Gastroesophageal sphincter (tissue), 4 donors: ENCODE results near the gene NDUFAF7. TPM values are rescaled to one million over a fixed set of nuclear protein-coding genes. Genes with fewer than 3 reads are reported as not detected.
"Not testable (repeated sequence)": the region's sequence is repeated elsewhere in the genome, so short reads cannot be mapped to it uniquely, and the experiment has no call there.

Source experiments
- ATAC-seq: fragments of 150-250 bp; one replicate; pipeline ENCODE4 v1.9.1; 2016; ENCODE audit warnings: mild to moderate bottlenecking, moderate library complexity
- H3K27ac ChIP-seq, 4 donors: fragments of 200-600 bp; sonication (generic) in 3 of 4; 1 replicate in 3 of 4; 2 replicates in 1 of 4; pipeline ENCODE4 v1.5.1; 2016 to 2019
- H3K27me3 ChIP-seq: fragments of 200-600 bp; sonication (generic); one replicate; pipeline ENCODE4 v1.5.1; 2019
- H3K36me3 ChIP-seq, 2 donors: fragments of 200-600 bp; sonication (generic); one replicate each; pipeline ENCODE4 v1.5.1; 2019; ENCODE audit warnings: control low read depth in 1 of 2
- H3K4me1 ChIP-seq, 3 donors: fragments of 200-600 bp; sonication (generic); 1 replicate in 2 of 3; 2 replicates in 1 of 3; pipeline ENCODE4 v1.5.1; 2016 to 2019; ENCODE audit warnings: control low read depth in 2 of 3
- H3K4me3 ChIP-seq, 2 donors: fragments of 200-600 bp; sonication (generic); one replicate each; pipeline ENCODE4 v1.5.1; 2019; ENCODE audit warnings: mild to moderate bottlenecking in 1 of 2, moderate library complexity in 1 of 2
- H3K9me3 ChIP-seq, 3 donors: fragments of 200-600 bp; sonication (generic); one replicate each; pipeline ENCODE4 v1.5.1; 2017 to 2019; ENCODE audit warnings: control low read depth in 2 of 3
- CTCF ChIP-seq, 4 experiments: fragments of 200-600 bp in 2 of 4; fragments of 450-650 bp in 2 of 4; sonication (generic) in 1 of 4; IDR thresholded peaks; one replicate each; pipeline ENCODE4 v1.5.1; 2017 to 2019; ENCODE audit warnings: antibody characterized with exemption in 4 of 4, mild to moderate bottlenecking in 2 of 4, moderate library complexity in 2 of 4
- EP300 ChIP-seq: sonication (generic); formaldehyde crosslinking; IDR thresholded peaks from one replicate; pipeline ENCODE4 v1.6.1; 2017; ENCODE audit warnings: antibody characterized with exemption, mild to moderate bottlenecking
- POLR2A ChIP-seq, 2 donors: fragments of 450-650 bp; IDR thresholded peaks; one replicate each; pipeline ENCODE4 v1.6.1; 2017; ENCODE audit warnings: antibody characterized with exemption in 2 of 2, mild to moderate bottlenecking in 2 of 2, moderate library complexity in 1 of 2
- POLR2AphosphoS5 ChIP-seq: sonication (generic); formaldehyde crosslinking; IDR thresholded peaks from one replicate; pipeline ENCODE4 v1.6.1; 2017; ENCODE audit warnings: antibody characterized with exemption
- WGBS, 2 donors: methylation state at CpG; one replicate each; pipeline ENCODE4 v1.1.5; 2018; ENCODE audit warnings: low coverage in 1 of 2; 5-methylcytosine and 5-hydroxymethylcytosine counted together
- total RNA-seq, 4 donors: library from RNA; depleted of rRNA; stranded (reverse); fragments of >200 nt; gene quantifications; one replicate each; pipeline ENCODE4 v1.1.0, GENCODE V29; 2016

NDUFAF7 gene
- total RNA-seq, 4 donors from 2014 or later = 18.1 to 23.2 (median 19.4) TPM

GRCh38 chr2:37291680-37292079 is 60.2 kb downstream of the NDUFAF7 start:
- WGBS, 2 donors = 72 to 100% methylated on average over 2 of the region's 2 CpGs
- H3K4me3 ChIP-seq = no peak overlapping the region
- no peak overlapping the region for H3K27ac ChIP-seq
- H3K36me3 ChIP-seq = peaks cover 0 to 55% of the 10 kb centered on the region in 2 donors
- peaks cover 0 to 5% (median 0%) of the 10 kb centered on the region in 3 donors for H3K4me1 ChIP-seq
- no peak for ATAC-seq
- no peaks in the 10 kb centered on the region for H3K27me3 ChIP-seq
- TF ChIP-seq POLR2AphosphoS5 (no peak), EP300 (no peak)
- no peaks in the 10 kb centered on the region for H3K9me3 ChIP-seq

- H3K4me1 ChIP-seq, H3K27me3 ChIP-seq, ATAC-seq, H3K27ac ChIP-seq, H3K4me3 ChIP-seq, H3K9me3 ChIP-seq: not testable (repeated sequence)
- WGBS, 2 donors = 91 to 92% methylated on average over 1 to 2 of the region's 2 CpGs
- H3K36me3 ChIP-seq = peaks cover 0 to 28% of the 10 kb centered on the region in 2 donors
Measured at GRCh38 chr2:37294858-37295257, 63.4 kb downstream of the NDUFAF7 start.

GRCh38 chr2:37295469-37296073 is 64.1 kb downstream of the NDUFAF7 start:
- no peak overlapping the region for H3K27ac ChIP-seq
- no peak for ATAC-seq
- H3K4me3 ChIP-seq = no peak overlapping the region
- H3K36me3 ChIP-seq = peaks cover 0 to 21% of the 10 kb centered on the region in 2 donors
- H3K9me3 ChIP-seq = no peaks in the 10 kb centered on the region
- TF ChIP-seq POLR2A (IDR thresholded peaks at IDR 0.05) = no peak
- no peak for TF ChIP-seq EP300
- TF ChIP-seq POLR2AphosphoS5 = no peak
- TF ChIP-seq CTCF (IDR thresholded peaks at IDR 0.05) = no peak
- H3K4me1 ChIP-seq = peaks cover 0 to 5% (median 0%) of the 10 kb centered on the region in 3 donors
- no peaks in the 10 kb centered on the region for H3K27me3 ChIP-seq
- 86 to 92% methylated on average over 1 of the region's 1 CpG for WGBS, 2 donors

GRCh38 chr2:37297632-37298031 is 66.2 kb downstream of the NDUFAF7 start:
- TF ChIP-seq CTCF (IDR thresholded peaks at IDR 0.05) = no peak
- TF ChIP-seq POLR2AphosphoS5 = no peak
- no peak for TF ChIP-seq POLR2A (IDR thresholded peaks at IDR 0.05)
- TF ChIP-seq EP300 = no peak
- no peak overlapping the region for H3K4me3 ChIP-seq
- no peak overlapping the region for H3K27ac ChIP-seq
- no peaks in the 10 kb centered on the region for H3K27me3 ChIP-seq
- peaks cover 0 to 4% of the 10 kb centered on the region in 2 donors for H3K36me3 ChIP-seq
- no peak for ATAC-seq
- no peaks in the 10 kb centered on the region for H3K9me3 ChIP-seq
- peaks cover 0 to 19% (median 0%) of the 10 kb centered on the region in 3 donors for H3K4me1 ChIP-seq

Other genes with a start within 250 kb of the NDUFAF7 start
- gene HEATR5B, start 147.3 kb upstream of the NDUFAF7 start, total RNA-seq = 10 to 100 TPM; 17.6 to 32.1 (median 22.1) TPM
- 10 to 100 TPM in 1 of 4 donors, 1 to 10 TPM in 3; 6.3 to 10.6 (median 7.6) TPM for gene GPATCH11, start 147.1 kb upstream of the NDUFAF7 start, total RNA-seq
- 10 to 100 TPM; 25.3 to 33.2 (median 29.9) TPM for gene EIF2AK2, start 74.7 kb upstream of the NDUFAF7 start, total RNA-seq
- not detected for gene SULT6B1, start 43.0 kb upstream of the NDUFAF7 start, total RNA-seq
- 10 to 100 TPM; 21.0 to 37.4 (median 28.7) TPM for gene CEBPZOS, start 35.2 kb upstream of the NDUFAF7 start, total RNA-seq
- 10 to 100 TPM; 22.1 to 48.9 (median 41.8) TPM for gene CEBPZ, start 62 bp upstream of the NDUFAF7 start, total RNA-seq
- gene PRKD3, start 93.2 kb downstream of the NDUFAF7 start, total RNA-seq = 10 to 100 TPM; 29.3 to 40.3 (median 38.3) TPM
- gene QPCT, start 113.0 kb downstream of the NDUFAF7 start, total RNA-seq = 1 to 10 TPM; 1.5 to 5.2 (median 2.6) TPM